Natural killer cell (primary cell): Measurements from ENCODE around the gene CERT1. TPM values are rescaled to one million over a fixed set of nuclear protein-coding genes. Genes with fewer than 3 reads are reported as not detected.

Experiments
- ATAC-seq, 3 donors: fragments of 150-1000 bp in 2 of 3; fragments of 200-7000 bp in 1 of 3; cut with Tn5 transposase; 1 replicate in 1 of 3; 2 replicates in 2 of 3; pipeline ENCODE4 v1.10.0; 2021; ENCODE audit warnings: mild to moderate bottlenecking in 2 of 3, moderate library complexity in 2 of 3
- DNase-seq, 2 donors: peaks; one replicate each; pipeline versions ENCODE4 v3.0.0 to v3.0.0-alpha.2; 2013 to 2021; ENCODE audit warnings: mixed read lengths in 1 of 2
- H3K27ac ChIP-seq: one replicate; pipeline ENCODE4 v1.5.1; 2013; ENCODE audit warnings: mild to moderate bottlenecking, low read length
- H3K27me3 ChIP-seq: one replicate; pipeline ENCODE4 v1.6.1; 2013; ENCODE audit warnings: low read length; ENCODE audit not compliant: control insufficient read depth, insufficient read depth
- H3K36me3 ChIP-seq: one replicate; pipeline ENCODE4 v1.6.1; 2013; ENCODE audit warnings: low read length; ENCODE audit not compliant: control insufficient read depth, insufficient read depth
- H3K4me1 ChIP-seq: one replicate; pipeline ENCODE4 v1.6.1; 2013; ENCODE audit warnings: low read length; ENCODE audit not compliant: control insufficient read depth, insufficient read depth
- H3K4me3 ChIP-seq: one replicate; pipeline ENCODE4 v1.5.1; 2013; ENCODE audit warnings: low read length
- H3K9me3 ChIP-seq: one replicate; pipeline ENCODE4 v1.6.1; 2013; ENCODE audit warnings: low read length; ENCODE audit not compliant: control insufficient read depth, insufficient read depth
- H3K27ac Mint-ChIP-seq, 2 donors: one replicate each; pipeline ENCODE4 v1.8.0; 2022; ENCODE audit warnings: mild to moderate bottlenecking in 2 of 2, mixed read lengths in 2 of 2, moderate library complexity in 1 of 2
- H3K27me3 Mint-ChIP-seq, 2 donors: one replicate each; pipeline ENCODE4 v1.8.0; 2022; ENCODE audit warnings: low read depth in 2 of 2, mixed read lengths in 2 of 2
- H3K36me3 Mint-ChIP-seq: one replicate; pipeline ENCODE4 v1.8.0; 2022; ENCODE audit warnings: mixed read lengths
- H3K4me1 Mint-ChIP-seq, 2 donors: one replicate each; pipeline ENCODE4 v1.8.0; 2022; ENCODE audit warnings: mixed read lengths in 2 of 2
- H3K4me3 Mint-ChIP-seq: one replicate; pipeline ENCODE4 v1.8.0; 2022; ENCODE audit warnings: mild to moderate bottlenecking, moderate library complexity, mixed read lengths
- H3K9me3 Mint-ChIP-seq, 2 donors: one replicate each; pipeline ENCODE4 v1.8.0; 2022; ENCODE audit warnings: mixed read lengths in 2 of 2
- CTCF ChIP-seq: fragments of 200-600 bp; IDR thresholded peaks from one replicate; pipeline ENCODE4 v1.8.0; 2022; ENCODE audit warnings: antibody characterized with exemption
- WGBS: methylation state at CpG from one replicate; pipeline ENCODE4 v1.1.7; 2013; ENCODE audit warnings: missing lambda C conversion rate; ENCODE audit not compliant: insufficient coverage; 5-methylcytosine and 5-hydroxymethylcytosine counted together
- intact Hi-C: fragments of 100-400 bp; cut with micrococcal nuclease; formaldehyde crosslinking; loops from one replicate; pipeline ENCODE4 v1.14.2; 2022
- total RNA-seq, 4 donors: library from RNA; stranded (reverse); fragments of 120-200 nt in 1 of 4; gene quantifications; one replicate each; pipeline versions ENCODE4 v1.2.3 to v1.2.4, GENCODE V29; 2013 to 2022

The CERT1 gene
- total RNA-seq, 3 donors from 2014 or later (not counting 1 experiment from before 2014, with no cell fraction given) = 50.1 to 51.4 (median 50.2) TPM

GRCh38 chr5:75468593-75468992 is 42.8 kb downstream of the CERT1 start:
- H3K9me3 ChIP-seq = peaks cover 6% of the 10 kb centered on the region
- no peak overlapping the region for H3K4me3 ChIP-seq
- peaks cover 27% of the 10 kb centered on the region for H3K36me3 Mint-ChIP-seq
- H3K27me3 Mint-ChIP-seq = no peaks in the 10 kb centered on the region
- no peak overlapping the region for H3K27ac Mint-ChIP-seq
- no peak for DNase-seq
- peaks cover 8 to 17% of the 10 kb centered on the region in 2 donors for H3K9me3 Mint-ChIP-seq
- intact Hi-C loops = no loop called here
- H3K36me3 ChIP-seq = no peaks in the 10 kb centered on the region
- no peaks in the 10 kb centered on the region for H3K4me1 ChIP-seq
- H3K4me1 Mint-ChIP-seq = peaks cover 48 to 56% of the 10 kb centered on the region in 2 donors
- 98% methylated on average over 2 of the region's 2 CpGs for WGBS
- no peak overlapping the region for H3K4me3 Mint-ChIP-seq
- H3K27ac ChIP-seq = no peak overlapping the region
- H3K27me3 ChIP-seq = no peaks in the 10 kb centered on the region
- TF ChIP-seq CTCF = no peak
- ATAC-seq = no peak

- H3K27ac ChIP-seq = no peak overlapping the region
- ATAC-seq (no peak), DNase-seq (peak in 1 of 2 donors; percentile 4)
- no peaks in the 10 kb centered on the region for H3K36me3 ChIP-seq
- Mint-ChIP-seq H3K9me3 (peaks cover 8 to 17% of the 10 kb centered on the region in 2 donors), H3K4me1 (peaks cover 54 to 65% of the 10 kb centered on the region in 2 donors), H3K4me3 (no peak overlapping the region), H3K36me3 (peaks cover 27% of the 10 kb centered on the region), H3K27ac (no peak overlapping the region), H3K27me3 (no peaks in the 10 kb centered on the region)
- no peak for TF ChIP-seq CTCF
- no peak overlapping the region for H3K4me3 ChIP-seq
- 91% methylated on average over 5 of the region's 6 CpGs for WGBS
- no peaks in the 10 kb centered on the region for H3K27me3 ChIP-seq
- peaks cover 6% of the 10 kb centered on the region for H3K9me3 ChIP-seq
- intact Hi-C loops = no loop called here
- H3K4me1 ChIP-seq = peaks cover 2% of the 10 kb centered on the region
Observed at GRCh38 chr5:75466006-75466716, 45.3 kb downstream of the CERT1 start.

- Mint-ChIP-seq H3K4me3 (no peak overlapping the region), H3K36me3 (peaks cover 21% of the 10 kb centered on the region), H3K27ac (peak overlapping the region in 1 of 2 donors; percentile 23), H3K4me1 (peaks cover 61 to 66% of the 10 kb centered on the region in 2 donors), H3K9me3 (peaks cover 8 to 13% of the 10 kb centered on the region in 2 donors), H3K27me3 (no peaks in the 10 kb centered on the region)
- 100% methylated on average over 1 of the region's 1 CpG for WGBS
- no peaks in the 10 kb centered on the region for H3K27me3 ChIP-seq
- intact Hi-C loops = no loop called here
- no peak for DNase-seq
- TF ChIP-seq CTCF = no peak
- H3K36me3 ChIP-seq = no peaks in the 10 kb centered on the region
- no peak overlapping the region for H3K4me3 ChIP-seq
- peaks cover 2% of the 10 kb centered on the region for H3K4me1 ChIP-seq
- ATAC-seq = no peak
- no peak overlapping the region for H3K27ac ChIP-seq
- peaks cover 6% of the 10 kb centered on the region for H3K9me3 ChIP-seq
Observed at GRCh38 chr5:75465480-75465879, 45.9 kb downstream of the CERT1 start.
